ENCODE results near the gene SPINK7. TPM values are rescaled to one million over a fixed set of nuclear protein-coding genes. Genes with fewer than 3 reads are reported as not detected.

SPINK7 gene
- total and polyA plus RNA-seq, 3 donors from 2014 or later: not detected

DNA sequence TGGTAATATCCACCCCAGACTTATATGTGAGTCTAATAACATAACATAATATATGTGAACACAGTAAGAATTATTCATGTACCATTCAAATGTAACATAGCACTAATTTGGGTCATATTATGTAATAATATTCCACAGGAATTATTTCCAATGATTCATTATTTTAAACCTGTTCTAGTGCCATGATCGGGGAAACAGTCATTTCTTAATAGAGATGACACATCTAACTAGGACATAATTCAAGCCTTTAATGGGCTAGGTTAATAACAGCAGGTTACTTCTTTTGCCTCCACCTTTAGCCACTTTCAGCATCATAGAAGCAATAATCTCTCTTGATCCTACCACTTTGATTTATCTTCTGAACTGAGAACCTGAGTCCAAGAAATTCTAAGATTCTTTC, 35.5 kb downstream of the SPINK7 start:
- DNase-seq: no peak
- H3K9me3 ChIP-seq: no peaks in the 10 kb centered on the region
- no peaks in the 10 kb centered on the region for H3K27me3 ChIP-seq
- TF ChIP-seq POLR2A (IDR thresholded peaks at IDR 0.05): no peak
- TF ChIP-seq, protein P1, sequence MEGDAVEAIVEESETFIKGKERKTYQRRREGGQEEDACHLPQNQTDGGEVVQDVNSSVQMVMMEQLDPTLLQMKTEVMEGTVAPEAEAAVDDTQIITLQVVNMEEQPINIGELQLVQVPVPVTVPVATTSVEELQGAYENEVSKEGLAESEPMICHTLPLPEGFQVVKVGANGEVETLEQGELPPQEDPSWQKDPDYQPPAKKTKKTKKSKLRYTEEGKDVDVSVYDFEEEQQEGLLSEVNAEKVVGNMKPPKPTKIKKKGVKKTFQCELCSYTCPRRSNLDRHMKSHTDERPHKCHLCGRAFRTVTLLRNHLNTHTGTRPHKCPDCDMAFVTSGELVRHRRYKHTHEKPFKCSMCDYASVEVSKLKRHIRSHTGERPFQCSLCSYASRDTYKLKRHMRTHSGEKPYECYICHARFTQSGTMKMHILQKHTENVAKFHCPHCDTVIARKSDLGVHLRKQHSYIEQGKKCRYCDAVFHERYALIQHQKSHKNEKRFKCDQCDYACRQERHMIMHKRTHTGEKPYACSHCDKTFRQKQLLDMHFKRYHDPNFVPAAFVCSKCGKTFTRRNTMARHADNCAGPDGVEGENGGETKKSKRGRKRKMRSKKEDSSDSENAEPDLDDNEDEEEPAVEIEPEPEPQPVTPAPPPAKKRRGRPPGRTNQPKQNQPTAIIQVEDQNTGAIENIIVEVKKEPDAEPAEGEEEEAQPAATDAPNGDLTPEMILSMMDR (IDR thresholded peaks at IDR 0.05): no peak
- no peak overlapping the region for H3K4me3 ChIP-seq
- 91 to 98% methylated on average over 1 of the region's 1 CpG for WGBS, 2 donors
- no peaks in the 10 kb centered on the region for H3K36me3 ChIP-seq (ENCODE audit: low read depth, missing control alignments)
- H3K4me1 ChIP-seq: no peaks in the 10 kb centered on the region
- H3K27ac ChIP-seq: no peak overlapping the region
- intact Hi-C loops (cut with DNase I; ENCODE audit: low total_unique reads): no loop called here

DNA sequence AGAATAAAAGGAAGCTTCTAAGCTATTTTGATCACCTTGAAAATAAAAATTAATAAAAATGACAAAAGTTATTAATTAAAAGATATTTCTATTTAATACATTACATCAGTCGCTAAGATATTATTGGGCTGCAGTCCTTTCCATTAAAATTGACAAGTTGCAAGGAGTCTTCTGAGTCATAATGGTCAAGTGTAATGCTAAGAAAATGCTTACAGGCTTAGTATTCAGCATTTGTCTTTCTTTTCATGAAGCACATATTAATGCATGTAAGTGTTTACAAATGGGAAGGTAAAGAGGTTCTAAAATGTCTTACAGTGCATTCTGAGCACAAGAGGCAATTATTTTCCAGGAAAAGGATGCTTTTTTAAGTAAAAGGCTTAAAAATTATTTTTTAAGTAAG, 40.5 kb downstream of the SPINK7 start:
- no peak for TF ChIP-seq POLR2A (IDR thresholded peaks at IDR 0.05)
- TF ChIP-seq, protein P1 (IDR thresholded peaks at IDR 0.05): no peak
- DNase-seq: no peak
- no peak overlapping the region for H3K27ac ChIP-seq
- H3K27me3 ChIP-seq: no peaks in the 10 kb centered on the region
- intact Hi-C loops (cut with DNase I; ENCODE audit: low total_unique reads): no loop called here
- H3K9me3 ChIP-seq: no peaks in the 10 kb centered on the region
- WGBS, 2 donors: 89 to 100% methylated on average over 1 of the region's 1 CpG
- H3K36me3 ChIP-seq (ENCODE audit: low read depth, missing control alignments): no peaks in the 10 kb centered on the region
- H3K4me3 ChIP-seq: no peak overlapping the region
- H3K4me1 ChIP-seq: no peaks in the 10 kb centered on the region

DNA sequence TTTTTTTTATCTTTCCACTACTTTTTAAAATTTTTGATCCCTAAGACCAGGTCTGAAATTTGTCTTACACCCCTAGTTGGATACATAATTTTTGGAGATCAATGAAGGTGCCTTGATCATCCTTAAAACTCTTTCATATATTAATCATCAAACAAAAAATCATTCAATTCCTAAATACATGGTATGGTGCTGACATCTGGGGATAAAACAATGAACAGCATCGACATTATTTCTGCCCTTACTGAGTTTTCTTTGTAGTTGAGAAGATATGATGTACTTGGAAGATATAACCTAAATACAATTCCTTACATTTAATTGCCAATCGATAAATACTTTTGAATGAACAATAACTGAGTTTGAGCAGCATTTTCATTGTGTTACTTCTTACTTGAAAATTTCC, 41.4 kb downstream of the SPINK7 start:
- Histone ChIP-seq H3K4me3 (no peak overlapping the region), H3K4me1 (no peaks in the 10 kb centered on the region), H3K27ac (no peak overlapping the region), H3K36me3 (ENCODE audit: low read depth, missing control alignments) (no peaks in the 10 kb centered on the region), H3K9me3 (no peaks in the 10 kb centered on the region), H3K27me3 (no peaks in the 10 kb centered on the region)
- no peak for TF ChIP-seq POLR2A (IDR thresholded peaks at IDR 0.05)
- TF ChIP-seq, protein P1 (IDR thresholded peaks at IDR 0.05): no peak
- intact Hi-C loops (cut with DNase I; ENCODE audit: low total_unique reads): no loop called here
- no peak for DNase-seq
- 87 to 90% methylated on average over 2 of the region's 2 CpGs for WGBS, 2 donors

DNA sequence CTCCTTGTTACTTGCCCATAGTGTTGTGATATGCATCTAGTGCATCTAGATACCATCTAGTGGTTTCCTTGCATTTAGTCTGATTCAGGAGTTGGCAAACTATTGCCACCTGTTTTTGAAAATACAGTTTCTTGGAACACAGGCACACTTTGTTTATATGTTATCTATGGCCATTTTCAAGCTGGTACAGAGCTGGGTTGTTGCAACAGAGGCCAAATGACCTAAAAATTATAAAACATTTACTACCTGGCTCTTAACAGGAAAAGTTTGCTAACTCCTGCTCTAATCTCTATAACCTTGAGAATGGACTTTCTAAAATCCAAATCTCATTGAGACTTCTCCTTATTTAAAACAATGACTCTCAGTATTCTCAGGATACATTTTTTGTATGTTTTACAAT, 52.1 kb downstream of the SPINK7 start:
- intact Hi-C loops (cut with DNase I; ENCODE audit: low total_unique reads): no loop called here
- Histone ChIP-seq H3K27ac (no peak overlapping the region), H3K4me3 (no peak overlapping the region), H3K36me3 (ENCODE audit: low read depth, missing control alignments) (no peaks in the 10 kb centered on the region), H3K27me3 (no peaks in the 10 kb centered on the region), H3K9me3 (no peaks in the 10 kb centered on the region), H3K4me1 (no peaks in the 10 kb centered on the region)
- DNase-seq: no peak
- no peak for TF ChIP-seq POLR2A (IDR thresholded peaks at IDR 0.05)
- TF ChIP-seq, protein P1 (IDR thresholded peaks at IDR 0.05): no peak

Other genes with a start within 250 kb of the SPINK7 start
- gene SPINK5, start 248.4 kb upstream of the SPINK7 start, total RNA-seq: 1 to 10 TPM; 1.1 to 3.5 TPM
- 0.90 TPM for gene SPINK5, start 248.4 kb upstream of the SPINK7 start, polyA plus RNA-seq (ENCODE audit: insufficient read depth, low read depth, low replicate concordance)
- gene SPINK14, start 143.9 kb upstream of the SPINK7 start, total RNA-seq: not detected
- gene SPINK14, start 143.9 kb upstream of the SPINK7 start, polyA plus RNA-seq (ENCODE audit: insufficient read depth, low read depth, low replicate concordance): not detected
- not detected for gene SPINK6, start 109.4 kb upstream of the SPINK7 start, total RNA-seq
- gene SPINK6, start 109.4 kb upstream of the SPINK7 start, polyA plus RNA-seq (ENCODE audit: insufficient read depth, low read depth, low replicate concordance): not detected
- not detected for gene MARCOL, start 73.9 kb upstream of the SPINK7 start, total RNA-seq
- not detected for gene MARCOL, start 73.9 kb upstream of the SPINK7 start, polyA plus RNA-seq (ENCODE audit: insufficient read depth, low read depth, low replicate concordance)
- gene SPINK13, start 43.6 kb upstream of the SPINK7 start, total RNA-seq: under 1 TPM in 1 of 2 donors, not detected in 1; 0.50 TPM
- 3.0 TPM for gene SPINK13, start 43.6 kb upstream of the SPINK7 start, polyA plus RNA-seq (ENCODE audit: insufficient read depth, low read depth, low replicate concordance)
- gene SPINK9, start 23.1 kb downstream of the SPINK7 start, total RNA-seq: not detected
- not detected for gene SPINK9, start 23.1 kb downstream of the SPINK7 start, polyA plus RNA-seq (ENCODE audit: insufficient read depth, low read depth, low replicate concordance)
- 10 to 100 TPM; 57.8 to 62.4 TPM for gene FBXO38, start 71.5 kb downstream of the SPINK7 start, total RNA-seq
- 41.0 TPM for gene FBXO38, start 71.5 kb downstream of the SPINK7 start, polyA plus RNA-seq (ENCODE audit: insufficient read depth, low read depth, low replicate concordance)